Activated CD4-positive, alpha-beta T cell treated with anti-CD3 and anti-CD28 coated beads, Interleukin-2, amount 50 U/mL, for 24 hours (primary cell): ENCODE data around the gene SYS1.

ENCODE experiments used
- DNase-seq, 2 donors: peaks; one replicate each; pipeline ENCODE4 v3.0.0-alpha.2; 2020; ENCODE audit warnings: low read depth in 1 of 2, low spot score in 1 of 2

The SYS1 gene

DNA sequence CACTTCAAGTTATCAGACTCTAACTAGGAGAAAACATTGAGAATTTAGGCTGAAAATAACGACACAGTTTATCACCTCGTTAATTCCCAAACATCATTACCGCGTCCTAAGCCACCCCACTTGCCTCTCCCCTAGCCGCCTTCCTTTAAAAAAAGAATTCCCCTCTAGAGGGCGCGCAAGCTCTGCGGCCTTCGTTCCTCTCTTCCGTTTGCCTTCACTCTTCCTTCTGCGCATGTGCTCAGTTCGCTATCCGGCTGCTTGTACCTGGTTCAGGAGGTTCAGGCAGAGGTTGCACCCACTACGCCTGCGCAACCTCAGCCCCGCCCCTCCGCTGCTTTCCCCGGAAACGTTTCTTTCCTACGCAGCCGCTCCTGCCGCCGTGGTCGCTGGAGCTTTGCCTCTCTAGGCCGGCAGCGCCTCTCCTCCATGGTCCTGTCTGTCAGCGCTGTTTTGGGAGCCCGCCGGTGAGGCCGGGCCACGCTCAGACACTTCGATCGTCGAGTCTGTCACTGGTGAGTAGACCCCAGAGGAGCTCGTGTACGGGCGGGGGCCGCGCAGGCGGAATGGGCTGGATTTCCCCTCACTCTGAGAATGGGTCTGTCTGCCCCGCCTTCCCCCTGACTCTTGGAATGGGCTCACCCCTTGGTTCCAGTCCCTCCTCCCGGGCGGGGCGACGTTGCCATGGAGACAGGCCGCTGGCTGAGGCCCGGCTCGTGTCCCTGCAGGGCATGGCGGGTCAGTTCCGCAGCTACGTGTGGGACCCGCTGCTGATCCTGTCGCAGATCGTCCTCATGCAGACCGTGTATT is at the start of gene SYS1:
Gene SYS1 (plus strand): TSS at position 353 of the 807 bp plus-strand sequence. CDS start 376 bp downstream, at position 729.
- DNase-seq = peak; percentile 96 to 99

GRCh38 chr20:45313943-45314342 is 49.0 kb upstream of the SYS1 start:
- no peak for DNase-seq

GRCh38 chr20:45315672-45316071 is 47.3 kb upstream of the SYS1 start:
- no peak for DNase-seq

DNA sequence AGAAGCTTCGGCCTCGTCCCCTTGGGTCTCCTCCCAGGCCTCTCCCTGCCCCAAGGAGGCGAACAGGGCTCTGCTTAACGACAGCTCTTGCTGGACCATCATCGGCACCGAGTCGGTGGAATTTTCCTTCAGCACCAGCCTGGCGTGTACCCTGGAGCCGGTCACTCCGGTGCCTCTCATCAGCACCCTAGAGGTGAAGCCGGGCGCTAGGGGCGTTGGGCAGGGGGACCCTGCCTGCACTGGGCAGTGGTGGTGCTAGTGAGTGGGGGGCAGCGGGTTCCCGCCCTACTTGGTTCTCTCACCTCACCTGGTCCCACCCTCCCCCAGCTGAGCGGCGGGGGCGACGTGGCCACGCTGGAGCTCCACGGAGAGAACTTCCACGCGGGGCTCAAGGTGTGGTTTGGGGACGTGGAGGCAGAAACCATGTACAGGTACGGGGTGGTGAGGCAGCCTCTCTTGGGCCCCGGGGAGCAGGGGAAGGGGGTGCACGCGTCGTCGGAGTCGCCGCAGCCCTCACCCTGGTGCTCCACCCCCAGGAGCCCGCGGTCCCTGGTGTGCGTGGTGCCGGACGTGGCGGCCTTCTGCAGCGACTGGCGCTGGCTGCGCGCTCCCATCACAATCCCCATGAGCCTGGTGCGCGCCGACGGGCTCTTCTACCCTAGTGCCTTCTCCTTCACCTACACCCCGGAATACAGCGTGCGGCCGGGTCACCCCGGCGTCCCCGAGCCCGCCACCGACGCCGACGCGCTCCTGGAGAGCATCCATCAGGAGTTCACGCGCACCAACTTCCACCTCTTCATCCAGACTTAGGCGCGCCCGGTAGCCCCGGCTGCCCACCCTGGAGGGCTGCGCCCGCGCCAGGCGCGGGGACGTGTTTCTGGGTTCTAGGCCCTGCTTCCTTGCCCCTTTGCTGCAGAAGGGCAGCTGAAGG is 46.5 kb upstream of the SYS1 start:
- no peak for DNase-seq

- no peak for DNase-seq
Observed at GRCh38 chr20:45317826-45318225, 45.1 kb upstream of the SYS1 start.

- no peak for DNase-seq
Observed at GRCh38 chr20:45318386-45318939, 44.5 kb upstream of the SYS1 start.

DNA sequence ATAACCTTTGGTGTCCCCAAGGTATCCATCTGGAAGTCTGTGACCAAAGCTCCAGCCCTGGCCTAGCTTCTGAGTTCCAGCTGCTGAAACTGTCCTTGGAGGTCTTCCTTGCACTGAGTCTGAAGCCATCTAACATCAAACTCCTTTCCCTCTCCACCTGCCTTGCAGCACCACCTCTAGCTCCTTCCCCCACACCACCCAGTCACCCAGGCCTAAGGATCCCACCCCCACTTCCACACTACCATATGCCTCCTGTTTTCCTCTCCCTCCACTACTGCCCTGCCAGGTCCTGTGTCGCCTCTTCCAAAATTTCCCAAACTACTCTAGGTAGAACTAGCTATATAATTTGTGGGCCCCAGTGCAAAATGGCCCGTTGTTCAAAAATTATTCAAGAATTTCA is 44.0 kb upstream of the SYS1 start:
- DNase-seq = no peak

DNA sequence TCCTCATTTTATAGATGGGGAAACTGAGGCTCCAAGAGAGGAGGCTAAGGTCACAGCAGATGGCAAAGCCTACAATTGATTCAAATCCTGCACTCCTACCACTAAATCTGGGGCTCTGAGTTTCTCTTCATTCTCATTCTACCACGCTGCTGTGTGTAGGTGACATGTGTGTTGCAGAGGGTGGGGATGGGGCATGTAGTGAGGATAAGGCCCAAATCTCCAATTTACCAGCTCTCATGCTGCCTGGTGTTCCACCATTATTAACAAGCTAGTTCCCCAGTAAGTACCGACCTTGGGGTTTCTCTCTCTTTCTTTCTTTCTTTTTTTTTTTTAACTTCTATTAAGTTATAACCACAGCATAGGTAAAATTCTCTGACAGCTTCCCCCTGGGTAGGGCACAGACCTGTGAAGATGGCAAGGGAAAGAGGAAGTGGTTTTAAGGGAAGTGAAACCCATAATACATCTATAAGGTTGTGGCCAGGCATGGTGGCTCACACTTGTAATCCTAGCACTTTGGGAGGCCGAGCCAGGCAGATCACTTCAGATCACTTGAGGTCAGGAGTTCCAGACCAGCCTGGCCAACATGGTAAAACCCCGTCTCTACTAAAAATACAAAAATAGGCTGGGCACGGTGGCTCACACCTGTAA is 41.9 kb upstream of the SYS1 start:
- no peak for DNase-seq

DNA sequence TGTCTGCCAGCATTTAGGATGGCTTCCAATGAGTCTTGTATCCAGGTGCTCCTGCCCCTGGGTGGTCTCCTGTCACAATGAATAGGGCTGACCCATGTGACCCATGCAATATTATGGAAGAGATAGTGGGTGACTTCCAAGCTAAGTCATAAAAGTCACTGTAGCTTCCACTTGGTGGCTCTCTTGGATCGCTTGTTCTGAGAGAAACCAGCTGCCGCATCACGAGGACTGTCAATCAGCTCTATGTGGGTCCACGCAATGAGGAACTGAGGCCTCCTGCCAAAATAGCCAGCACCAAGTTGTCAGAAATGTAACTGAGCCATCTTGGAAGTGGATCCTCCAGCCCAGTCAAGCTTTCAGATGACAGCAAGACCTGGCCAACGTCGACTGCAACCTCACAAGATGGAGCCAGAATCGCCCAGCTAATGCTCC is 40.0 kb upstream of the SYS1 start:
- DNase-seq = no peak

- no peak for DNase-seq
Observed at GRCh38 chr20:45323731-45324130, 39.2 kb upstream of the SYS1 start.

DNA sequence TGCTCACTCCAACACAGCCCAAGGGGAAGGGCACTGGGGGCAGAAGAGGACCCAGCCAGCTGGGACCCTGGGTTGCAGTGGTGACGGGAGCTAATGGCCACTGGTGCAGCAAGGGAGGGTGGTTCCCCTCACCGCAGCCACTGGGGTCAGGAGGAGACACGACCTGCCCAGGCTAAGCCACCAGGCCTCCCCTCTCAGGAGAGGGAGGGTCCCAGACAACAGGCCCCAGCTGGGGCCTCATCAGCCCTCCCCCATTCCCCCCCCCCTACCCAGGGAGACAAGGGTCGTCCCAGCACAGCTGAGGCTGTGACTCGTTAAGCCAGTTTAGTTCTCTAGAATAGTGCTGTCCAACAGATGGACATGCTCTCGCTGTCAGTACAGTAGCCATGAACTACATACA is 37.6 kb upstream of the SYS1 start:
- DNase-seq = no peak

GRCh38 chr20:45328451-45328850 is 34.5 kb upstream of the SYS1 start:
- DNase-seq = no peak

- DNase-seq = no peak
Observed at GRCh38 chr20:45329497-45330319, 33.2 kb upstream of the SYS1 start.

- DNase-seq = no peak
Observed at GRCh38 chr20:45330476-45330875, 32.5 kb upstream of the SYS1 start.

DNA sequence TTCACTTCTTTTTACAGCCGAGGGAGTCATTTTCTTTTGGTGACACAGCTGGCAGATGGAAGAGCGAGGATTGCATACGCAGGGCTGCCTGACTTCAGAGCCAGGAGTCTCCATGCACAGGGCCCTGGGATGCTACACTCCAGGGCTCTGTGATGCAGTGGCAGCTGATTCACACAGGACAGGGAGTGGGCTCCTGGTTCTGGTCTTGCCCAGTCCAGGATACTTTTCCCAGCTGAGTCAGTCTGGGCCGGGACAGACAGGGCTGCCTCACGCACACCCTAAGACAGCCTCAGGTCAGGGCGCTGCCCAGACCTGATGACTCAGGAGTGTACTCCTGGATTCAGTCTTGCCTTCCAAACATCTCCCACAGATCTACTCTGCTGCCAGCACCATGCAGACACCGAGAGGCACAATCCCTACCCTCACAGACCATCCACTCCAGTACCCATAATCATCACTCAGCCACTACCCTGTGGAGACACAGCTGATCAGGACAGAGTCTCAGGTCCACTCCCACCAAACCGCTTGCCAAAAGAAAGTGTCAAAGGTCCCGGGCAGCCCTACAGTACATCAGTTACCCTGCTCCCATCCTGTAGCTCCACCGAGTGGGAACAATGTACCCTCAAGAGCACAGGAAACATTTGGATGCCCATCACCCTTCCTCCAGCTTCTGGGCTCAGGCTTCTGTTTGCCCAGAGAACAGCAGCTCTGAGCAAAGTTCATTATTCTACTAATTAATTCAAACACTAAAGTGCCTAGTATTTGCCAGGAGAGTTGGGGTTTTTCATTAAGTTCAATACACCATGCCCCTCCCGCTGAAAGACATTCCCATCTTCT is 26.2 kb upstream of the SYS1 start:
- no peak for DNase-seq

GRCh38 chr20:45337367-45338120 is 25.4 kb upstream of the SYS1 start:
- DNase-seq = no peak

DNA sequence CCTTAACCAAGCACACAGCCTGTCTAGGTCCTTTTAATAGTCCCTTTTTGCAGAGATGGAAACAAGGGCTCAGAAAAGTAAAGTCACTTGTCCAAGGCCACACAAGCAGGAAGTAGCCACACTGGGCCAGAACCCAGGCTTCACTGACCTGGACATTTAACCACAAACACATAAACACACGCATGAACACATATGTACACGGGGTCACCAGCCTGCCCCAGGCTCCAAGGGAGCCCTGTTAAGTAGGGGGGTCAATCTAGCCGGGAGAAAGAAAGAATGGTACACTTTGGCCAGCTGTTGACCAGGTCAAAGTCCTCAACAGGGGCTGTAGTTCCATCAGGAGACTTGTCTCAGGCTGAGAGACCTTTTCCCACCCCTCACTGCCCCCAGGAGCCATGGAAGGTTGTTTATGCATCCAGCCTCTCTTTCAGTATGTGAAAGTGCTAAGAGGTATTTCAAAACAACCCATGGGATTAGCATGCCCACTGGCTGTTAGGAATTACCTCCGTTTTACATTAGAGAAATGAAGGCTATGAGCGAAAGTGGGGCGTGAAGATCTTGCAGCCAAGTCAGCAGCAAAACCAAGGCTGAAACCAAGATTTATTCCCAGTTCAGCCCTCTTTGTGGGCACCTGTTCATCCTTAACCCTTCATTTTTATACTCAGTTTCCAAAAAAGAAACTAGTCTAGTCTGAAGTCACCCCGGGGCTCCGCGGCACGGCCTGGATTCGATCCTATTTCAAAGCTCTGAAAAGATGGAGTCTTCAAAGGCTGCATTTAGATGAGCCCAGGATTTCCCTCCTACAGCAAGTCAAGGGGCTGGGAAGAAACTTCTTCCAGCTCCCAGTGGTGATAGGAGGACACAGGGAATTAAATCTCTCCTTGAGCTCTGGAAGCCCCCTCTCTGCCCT is 24.6 kb upstream of the SYS1 start:
- no peak for DNase-seq

DNA sequence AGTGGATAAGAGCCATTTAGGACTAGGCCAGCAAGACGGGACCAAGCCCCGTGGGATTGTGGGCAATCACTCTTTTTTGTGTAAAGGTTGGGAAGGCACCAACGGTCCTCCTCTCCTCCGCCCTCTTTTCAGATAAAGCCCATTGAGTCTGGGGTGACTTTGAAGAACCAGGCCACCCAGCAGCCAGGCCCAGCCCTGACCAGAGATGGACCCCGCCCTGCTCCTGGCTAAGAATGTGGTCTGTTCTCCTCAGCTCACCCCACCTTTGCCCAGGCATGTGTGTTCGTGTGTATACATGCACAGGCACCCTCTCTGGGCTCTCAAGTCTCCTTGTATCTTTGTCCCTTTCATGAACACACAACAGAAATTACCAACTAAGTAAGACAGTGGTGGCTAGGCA is 23.9 kb upstream of the SYS1 start:
- no peak for DNase-seq
